Measurements from ENCODE around the gene MFN2.
"Not testable (repeated sequence)": the region's sequence is repeated elsewhere in the genome, so short reads cannot be mapped to it uniquely, and the experiment has no call there.

Gene MFN2

GRCh38 chr1:11979851-11980675 is at the start of gene MFN2:
TSS of gene MFN2 (plus strand) at chr1:11980444. CDS start at chr1:11989169, 8,725 bp downstream.
- DNase-seq: peak; percentile 98

GRCh38 chr1:11930571-11931445 is 49.4 kb upstream of the MFN2 start:
- DNase-seq: no peak

- DNase-seq: no peak
Measured at GRCh38 chr1:11931845-11932244, 48.4 kb upstream of the MFN2 start.

GRCh38 chr1:11934302-11935056 is 45.8 kb upstream of the MFN2 start, which contains the start of gene PLOD1:
TSS of gene PLOD1 (plus strand) at chr1:11934717. CDS start at chr1:11934780, 63 bp downstream.
- peak; percentile 81 for DNase-seq

GRCh38 chr1:11935057-11935412 is 45.2 kb upstream of the MFN2 start:
- no peak for DNase-seq

- DNase-seq: not testable (repeated sequence)
Measured at GRCh38 chr1:11935733-11936132, 44.5 kb upstream of the MFN2 start.

GRCh38 chr1:11938722-11939526 is 41.3 kb upstream of the MFN2 start:
- DNase-seq: no peak

- DNase-seq: not testable (repeated sequence)
Measured at GRCh38 chr1:11939794-11940193, 40.5 kb upstream of the MFN2 start.

GRCh38 chr1:11940260-11940921 is 39.9 kb upstream of the MFN2 start:
- DNase-seq: no peak

GRCh38 chr1:11942280-11942679 is 38.0 kb upstream of the MFN2 start:
- DNase-seq: no peak

- DNase-seq: no peak
Measured at GRCh38 chr1:11943619-11944018, 36.6 kb upstream of the MFN2 start.

GRCh38 chr1:11944358-11944931 is 35.8 kb upstream of the MFN2 start:
- peak; percentile 85 for DNase-seq

- no peak for DNase-seq
Measured at GRCh38 chr1:11946647-11947046, 33.6 kb upstream of the MFN2 start.

GRCh38 chr1:11948822-11949458 is 31.3 kb upstream of the MFN2 start:
- DNase-seq: no peak

GRCh38 chr1:11951901-11952300 is 28.3 kb upstream of the MFN2 start:
- DNase-seq: no peak

- no peak for DNase-seq
Measured at GRCh38 chr1:11952455-11953109, 27.7 kb upstream of the MFN2 start.

GRCh38 chr1:11955221-11955620 is 25.0 kb upstream of the MFN2 start:
- DNase-seq: no peak

GRCh38 chr1:11957398-11957797 is 22.8 kb upstream of the MFN2 start:
- no peak for DNase-seq

GRCh38 chr1:11957897-11958296 is 22.3 kb upstream of the MFN2 start:
- DNase-seq: no peak

- DNase-seq: no peak
Measured at GRCh38 chr1:11960276-11960675, 20.0 kb upstream of the MFN2 start.

All from retina (tissue), 1 donor.